ENCODE data around the gene TMEM91.

TMEM91 gene

DNA sequence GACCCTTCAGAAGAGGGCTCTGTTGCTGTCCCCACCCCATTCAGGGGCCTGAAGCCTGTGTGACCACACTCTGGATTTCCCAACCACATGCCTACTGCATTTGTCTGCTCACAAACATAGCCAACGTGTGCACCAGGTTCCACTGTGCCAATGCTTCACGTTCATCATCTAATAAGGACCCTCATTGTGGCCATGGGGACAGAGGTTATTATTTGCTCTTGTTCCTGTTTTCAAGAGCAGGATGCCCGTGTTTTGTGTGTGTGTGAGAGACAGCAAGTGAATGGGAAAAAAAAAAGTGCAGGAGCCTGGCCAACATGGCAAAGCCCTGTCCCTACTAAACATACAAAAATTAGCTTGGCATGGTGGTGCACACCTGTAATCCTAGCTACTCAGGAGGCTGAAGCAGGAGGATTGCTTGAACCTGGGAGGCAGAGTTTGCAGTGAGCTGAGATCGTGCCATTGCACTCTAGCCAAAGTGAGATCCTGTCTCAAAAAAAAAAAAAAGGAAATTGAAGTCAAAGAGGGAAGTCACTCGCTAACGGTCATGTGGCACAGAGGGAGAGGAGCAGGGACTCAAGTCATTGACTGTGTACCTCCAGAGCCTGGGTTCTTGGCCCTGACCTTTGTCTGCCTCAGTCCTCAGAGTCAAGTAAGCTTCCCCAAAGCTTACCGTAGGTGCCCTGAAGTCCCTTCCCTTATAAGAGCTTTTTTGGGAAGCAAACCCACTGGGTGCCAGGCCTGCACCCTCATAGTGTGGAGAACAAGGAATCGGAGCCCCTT lies 44.0 kb downstream of the TMEM91 start:
- Mint-ChIP-seq H3K36me3 (peaks cover 37 to 47% of the 10 kb centered on the region in 2 donors), H3K4me3 (no peak overlapping the region), H3K9me3 (no peaks in the 10 kb centered on the region), H3K27me3 (no peaks in the 10 kb centered on the region), H3K4me1 (peaks cover 0 to 3% of the 10 kb centered on the region in 2 donors), H3K27ac (peak overlapping the region; percentile 4)
- ATAC-seq (replicated peaks), result no peak
- DNase-seq, result no peak

DNA sequence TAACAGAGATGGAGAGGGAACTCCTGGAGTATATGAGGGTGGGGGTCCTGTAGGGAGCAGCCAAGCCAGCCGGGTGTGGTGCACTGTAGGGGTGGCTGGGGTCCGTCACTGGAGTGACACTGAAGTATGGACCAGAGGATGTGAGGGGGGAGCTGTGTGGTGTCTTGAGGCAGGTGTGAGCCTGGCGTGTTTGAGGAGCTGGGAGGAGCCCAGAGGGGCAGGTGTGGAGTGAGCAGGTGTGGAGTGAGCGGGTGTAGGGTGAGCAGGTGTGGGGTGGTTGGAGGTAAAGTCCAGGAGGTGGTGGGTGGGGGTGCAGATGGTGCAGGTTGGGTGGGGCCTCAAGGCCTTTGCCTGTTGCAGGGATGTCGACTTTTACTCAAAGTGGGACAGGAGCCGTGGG lies 45.0 kb downstream of the TMEM91 start:
- no peak overlapping the region for H3K4me3 Mint-ChIP-seq
- H3K36me3 Mint-ChIP-seq, result peaks cover 42 to 49% of the 10 kb centered on the region in 2 donors
- no peak overlapping the region for H3K27ac Mint-ChIP-seq
- ATAC-seq (replicated peaks), result no peak
- no peak for DNase-seq
- no peaks in the 10 kb centered on the region for H3K27me3 Mint-ChIP-seq
- H3K4me1 Mint-ChIP-seq, result peaks cover 2 to 3% of the 10 kb centered on the region in 2 donors
- H3K9me3 Mint-ChIP-seq, result no peaks in the 10 kb centered on the region

DNA sequence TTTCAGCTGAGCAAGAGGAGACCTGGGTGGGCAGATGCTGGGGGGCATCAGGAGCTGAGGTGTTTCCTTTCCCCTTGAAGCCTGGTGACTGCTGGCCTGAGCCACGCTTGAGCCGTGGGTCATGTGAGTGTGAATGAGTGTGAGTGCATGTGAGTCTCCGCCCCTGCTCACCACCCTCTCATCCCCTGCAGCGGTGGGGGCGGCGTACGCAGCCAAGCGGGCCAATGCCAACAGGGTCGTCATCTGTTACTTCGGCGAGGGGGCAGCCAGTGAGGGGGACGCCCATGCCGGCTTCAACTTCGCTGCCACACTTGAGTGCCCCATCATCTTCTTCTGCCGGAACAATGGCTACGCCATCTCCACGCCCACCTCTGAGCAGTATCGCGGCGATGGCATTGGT lies 45.6 kb downstream of the TMEM91 start:
- Mint-ChIP-seq H3K4me3 (no peak overlapping the region), H3K27ac (no peak overlapping the region), H3K4me1 (peaks cover 5 to 9% of the 10 kb centered on the region in 2 donors), H3K36me3 (peaks cover 46 to 50% of the 10 kb centered on the region in 2 donors), H3K27me3 (no peaks in the 10 kb centered on the region), H3K9me3 (no peaks in the 10 kb centered on the region)
- no peak for DNase-seq
- ATAC-seq (replicated peaks), result no peak

DNA sequence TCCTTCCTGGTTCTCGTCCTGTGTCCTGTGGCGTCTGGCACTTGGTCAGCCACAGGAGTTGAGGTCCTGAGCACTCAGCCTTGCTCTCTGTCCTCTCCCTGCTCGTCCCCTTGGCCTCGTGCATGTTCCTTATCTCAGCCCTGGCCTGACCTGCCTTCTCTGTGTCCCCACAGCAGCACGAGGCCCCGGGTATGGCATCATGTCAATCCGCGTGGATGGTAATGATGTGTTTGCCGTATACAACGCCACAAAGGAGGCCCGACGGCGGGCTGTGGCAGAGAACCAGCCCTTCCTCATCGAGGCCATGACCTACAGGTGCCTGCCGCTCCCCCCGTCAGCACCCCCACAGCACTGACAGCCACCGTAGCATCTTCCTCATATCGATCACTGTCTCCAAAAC lies 46.1 kb downstream of the TMEM91 start:
- no peak for ATAC-seq (replicated peaks)
- H3K36me3 Mint-ChIP-seq, result peaks cover 47 to 52% of the 10 kb centered on the region in 2 donors
- no peak overlapping the region for H3K27ac Mint-ChIP-seq
- H3K9me3 Mint-ChIP-seq, result no peaks in the 10 kb centered on the region
- H3K4me3 Mint-ChIP-seq, result no peak overlapping the region
- no peak for DNase-seq
- H3K27me3 Mint-ChIP-seq, result no peaks in the 10 kb centered on the region
- H3K4me1 Mint-ChIP-seq, result peaks cover 7 to 14% of the 10 kb centered on the region in 2 donors

DNA sequence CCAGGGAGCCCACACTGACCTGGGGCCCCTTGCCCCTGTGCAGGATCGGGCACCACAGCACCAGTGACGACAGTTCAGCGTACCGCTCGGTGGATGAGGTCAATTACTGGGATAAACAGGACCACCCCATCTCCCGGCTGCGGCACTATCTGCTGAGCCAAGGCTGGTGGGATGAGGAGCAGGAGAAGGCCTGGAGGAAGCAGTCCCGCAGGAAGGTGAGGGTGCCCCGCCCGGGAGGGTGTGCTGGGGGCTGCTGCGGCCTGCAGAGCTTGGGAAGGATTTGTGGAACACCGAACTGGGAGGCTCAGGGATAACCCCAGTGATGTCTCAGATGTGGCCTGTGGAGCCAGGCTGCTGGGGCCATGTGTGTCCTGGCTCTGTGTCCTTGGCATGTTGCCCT lies 46.6 kb downstream of the TMEM91 start:
- no peaks in the 10 kb centered on the region for H3K27me3 Mint-ChIP-seq
- peaks cover 47 to 50% of the 10 kb centered on the region in 2 donors for H3K36me3 Mint-ChIP-seq
- H3K9me3 Mint-ChIP-seq, result no peaks in the 10 kb centered on the region
- no peak for DNase-seq
- H3K27ac Mint-ChIP-seq, result no peak overlapping the region
- H3K4me1 Mint-ChIP-seq, result peaks cover 11 to 19% of the 10 kb centered on the region in 2 donors
- no peak for ATAC-seq (replicated peaks)
- H3K4me3 Mint-ChIP-seq, result no peak overlapping the region

DNA sequence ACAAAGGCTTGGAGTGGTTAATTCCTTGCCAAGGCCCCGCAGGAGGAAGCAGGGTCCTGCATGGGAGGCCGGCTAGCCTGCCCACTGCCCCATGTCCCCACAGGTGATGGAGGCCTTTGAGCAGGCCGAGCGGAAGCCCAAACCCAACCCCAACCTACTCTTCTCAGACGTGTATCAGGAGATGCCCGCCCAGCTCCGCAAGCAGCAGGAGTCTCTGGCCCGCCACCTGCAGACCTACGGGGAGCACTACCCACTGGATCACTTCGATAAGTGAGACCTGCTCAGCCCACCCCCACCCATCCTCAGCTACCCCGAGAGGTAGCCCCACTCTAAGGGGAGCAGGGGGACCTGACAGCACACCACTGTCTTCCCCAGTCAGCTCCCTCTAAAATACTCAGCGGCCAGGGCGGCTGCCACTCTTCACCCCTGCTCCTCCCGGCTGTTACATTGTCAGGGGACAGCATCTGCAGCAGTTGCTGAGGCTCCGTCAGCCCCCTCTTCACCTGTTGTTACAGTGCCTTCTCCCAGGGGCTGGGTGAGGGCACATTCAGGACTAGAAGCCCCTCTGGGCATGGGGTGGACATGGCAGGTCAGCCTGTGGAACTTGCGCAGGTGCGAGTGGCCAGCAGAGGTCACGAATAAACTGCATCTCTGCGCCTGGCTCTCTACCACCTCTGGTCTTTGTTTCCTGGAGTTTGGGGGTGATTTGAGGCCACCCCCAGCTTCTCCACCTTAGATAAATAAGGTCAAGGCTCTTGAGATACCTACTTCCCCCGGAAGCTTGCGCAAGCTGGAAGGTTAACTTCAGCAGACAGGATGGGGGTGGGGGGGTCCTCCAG lies 48.2 kb downstream of the TMEM91 start:
- H3K4me3 Mint-ChIP-seq, result no peak overlapping the region
- H3K27ac Mint-ChIP-seq, result no peak overlapping the region
- H3K9me3 Mint-ChIP-seq, result no peaks in the 10 kb centered on the region
- H3K4me1 Mint-ChIP-seq, result peaks cover 12 to 26% of the 10 kb centered on the region in 2 donors
- H3K27me3 Mint-ChIP-seq, result no peaks in the 10 kb centered on the region
- H3K36me3 Mint-ChIP-seq, result peaks cover 48 to 51% of the 10 kb centered on the region in 2 donors
- DNase-seq (no peak), ATAC-seq (replicated peaks) (no peak)

DNA sequence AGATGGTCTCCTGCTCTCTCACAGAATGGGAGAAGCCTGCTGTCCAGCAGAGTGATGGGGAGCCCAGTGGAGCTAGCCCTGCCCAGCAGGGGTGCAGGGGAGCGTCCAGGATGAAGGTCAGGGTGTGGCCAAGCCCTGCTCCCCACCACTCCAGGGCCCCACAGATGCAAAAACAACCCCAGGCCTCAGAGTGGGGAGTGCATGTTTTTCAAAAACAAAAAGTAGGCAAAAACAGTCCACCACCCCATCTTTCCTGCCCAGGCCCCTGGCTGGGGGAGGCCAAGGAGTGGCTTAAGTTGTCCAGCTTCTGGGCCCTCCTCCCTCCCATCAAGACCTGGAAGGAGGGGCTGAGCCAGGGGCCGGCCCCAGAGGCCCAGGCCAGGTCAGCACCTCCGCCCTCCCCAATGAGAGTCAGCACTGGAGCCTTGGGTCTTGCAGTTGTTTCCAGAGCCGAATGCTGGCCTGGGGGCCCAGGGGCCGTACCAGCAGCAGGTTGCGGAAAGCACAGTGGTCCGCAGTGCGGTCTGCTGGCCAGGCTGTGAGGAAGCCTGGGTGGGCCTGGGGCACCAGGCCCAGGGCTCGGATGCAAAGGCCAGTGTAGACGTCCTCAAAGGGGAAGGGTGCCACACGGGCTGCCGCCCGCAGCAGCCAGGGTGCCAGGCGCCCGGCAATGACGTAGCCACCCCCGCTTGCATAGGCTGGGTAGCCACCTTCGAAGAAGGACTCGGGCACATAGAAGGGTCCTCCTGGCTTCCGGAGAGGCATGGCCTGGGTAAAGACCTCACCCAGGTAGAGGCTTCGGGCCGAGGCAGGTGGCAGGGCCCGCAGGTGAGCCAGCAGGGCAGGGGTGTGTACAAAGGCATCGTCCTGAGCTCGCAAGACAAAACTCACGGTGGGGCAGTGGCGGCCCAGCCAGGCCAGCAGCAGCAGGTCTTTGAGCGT lies 49.1 kb downstream of the TMEM91 start:
- no peak overlapping the region for H3K27ac Mint-ChIP-seq
- no peak for DNase-seq
- H3K4me1 Mint-ChIP-seq, result peaks cover 12 to 26% of the 10 kb centered on the region in 2 donors
- no peaks in the 10 kb centered on the region for H3K27me3 Mint-ChIP-seq
- no peaks in the 10 kb centered on the region for H3K9me3 Mint-ChIP-seq
- peaks cover 40 to 46% of the 10 kb centered on the region in 2 donors for H3K36me3 Mint-ChIP-seq
- ATAC-seq (replicated peaks), result no peak
- no peak overlapping the region for H3K4me3 Mint-ChIP-seq

DNA sequence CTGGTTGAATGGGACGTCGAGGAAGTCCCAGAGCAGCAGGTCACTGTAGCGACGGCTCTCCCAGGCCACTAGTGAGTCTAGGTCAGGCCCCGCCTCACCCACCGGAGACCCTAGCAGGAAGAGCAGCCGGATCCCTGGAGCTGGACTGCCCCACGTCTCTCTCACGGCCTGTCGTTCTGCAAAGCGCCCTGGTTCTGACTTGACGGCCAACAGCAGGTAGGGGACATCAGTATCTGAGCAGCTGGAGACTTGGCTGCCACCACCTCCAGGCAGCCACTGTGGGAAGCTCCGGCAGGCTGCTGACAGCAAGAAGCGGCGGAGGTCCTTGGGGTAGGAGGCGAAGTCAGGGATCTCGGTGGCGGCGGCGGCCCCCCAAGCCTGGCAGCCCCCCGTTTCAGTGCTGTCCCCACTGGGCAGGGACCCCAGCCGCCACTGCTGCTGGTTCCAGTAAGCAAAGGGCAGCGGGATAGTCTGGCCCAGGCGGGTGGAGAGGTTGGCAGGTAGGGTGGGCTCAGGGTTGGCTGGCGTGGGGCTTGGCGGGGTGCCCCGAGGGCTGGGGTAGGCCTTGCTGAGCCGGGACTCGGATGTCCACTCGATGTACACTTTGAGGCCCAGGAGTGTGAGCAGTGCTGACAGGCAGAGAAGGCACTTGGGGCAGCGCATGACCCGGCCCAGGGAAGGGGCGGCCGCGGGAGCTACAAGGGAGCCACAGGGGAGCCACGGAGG lies 49.9 kb downstream of the TMEM91 start:
- no peak for DNase-seq
- Mint-ChIP-seq H3K9me3 (no peaks in the 10 kb centered on the region), H3K36me3 (peaks cover 36 to 44% of the 10 kb centered on the region in 2 donors), H3K4me1 (peaks cover 12 to 26% of the 10 kb centered on the region in 2 donors), H3K27me3 (no peaks in the 10 kb centered on the region), H3K27ac (no peak overlapping the region), H3K4me3 (no peak overlapping the region)
- ATAC-seq (replicated peaks), result no peak

DNA sequence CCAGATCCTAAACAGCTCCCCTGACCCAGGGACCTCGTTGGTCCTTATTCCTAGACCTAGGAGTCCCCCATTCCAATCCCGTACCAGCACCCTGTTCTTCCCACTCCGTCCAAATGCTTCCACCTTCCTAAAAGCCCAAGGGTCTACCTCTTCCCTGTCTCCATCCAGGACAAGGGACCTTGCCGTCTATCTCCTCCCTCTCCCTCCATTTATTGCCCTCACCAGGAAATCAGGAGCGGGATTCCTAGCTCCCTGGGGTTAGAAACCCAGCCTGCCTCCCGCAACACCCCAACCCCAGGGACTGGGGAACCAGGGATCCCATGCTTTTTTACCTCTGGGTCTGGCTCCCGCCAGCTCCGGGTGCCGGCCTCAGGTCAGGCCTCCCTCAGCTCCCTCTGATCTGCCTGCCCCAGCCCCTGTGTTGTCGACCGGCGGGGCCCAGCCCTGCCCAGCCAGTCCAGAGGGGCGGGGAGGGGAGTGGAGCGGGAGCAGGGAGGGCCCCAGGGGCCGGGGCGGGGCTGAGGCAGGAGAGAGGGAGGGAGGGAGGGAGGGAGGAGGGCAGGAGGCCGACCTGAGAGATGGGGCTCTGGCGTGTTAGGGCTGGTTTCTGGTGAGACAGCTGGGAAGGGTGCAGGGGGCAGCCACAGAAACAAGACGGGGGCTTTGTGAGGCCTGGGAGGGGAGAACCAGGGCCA lies 50.8 kb downstream of the TMEM91 start, which contains the start of gene B3GNT8:
Gene B3GNT8 (minus strand): TSS at position 423 of the 695 bp plus-strand sequence. CDS start 596 bp downstream, outside the sequence.
- Mint-ChIP-seq H3K4me1 (peaks cover 9 to 26% of the 10 kb centered on the region in 2 donors), H3K27me3 (no peaks in the 10 kb centered on the region), H3K36me3 (peaks cover 34 to 44% of the 10 kb centered on the region in 2 donors), H3K9me3 (no peaks in the 10 kb centered on the region), H3K27ac (peak within 1 kb of the TSS; percentile 7), H3K4me3 (peak within 1 kb of the TSS; percentile 51 to 71)
- peak; percentile 64 to 66 for ATAC-seq (replicated peaks)
- DNase-seq, result peak; percentile 13

DNA sequence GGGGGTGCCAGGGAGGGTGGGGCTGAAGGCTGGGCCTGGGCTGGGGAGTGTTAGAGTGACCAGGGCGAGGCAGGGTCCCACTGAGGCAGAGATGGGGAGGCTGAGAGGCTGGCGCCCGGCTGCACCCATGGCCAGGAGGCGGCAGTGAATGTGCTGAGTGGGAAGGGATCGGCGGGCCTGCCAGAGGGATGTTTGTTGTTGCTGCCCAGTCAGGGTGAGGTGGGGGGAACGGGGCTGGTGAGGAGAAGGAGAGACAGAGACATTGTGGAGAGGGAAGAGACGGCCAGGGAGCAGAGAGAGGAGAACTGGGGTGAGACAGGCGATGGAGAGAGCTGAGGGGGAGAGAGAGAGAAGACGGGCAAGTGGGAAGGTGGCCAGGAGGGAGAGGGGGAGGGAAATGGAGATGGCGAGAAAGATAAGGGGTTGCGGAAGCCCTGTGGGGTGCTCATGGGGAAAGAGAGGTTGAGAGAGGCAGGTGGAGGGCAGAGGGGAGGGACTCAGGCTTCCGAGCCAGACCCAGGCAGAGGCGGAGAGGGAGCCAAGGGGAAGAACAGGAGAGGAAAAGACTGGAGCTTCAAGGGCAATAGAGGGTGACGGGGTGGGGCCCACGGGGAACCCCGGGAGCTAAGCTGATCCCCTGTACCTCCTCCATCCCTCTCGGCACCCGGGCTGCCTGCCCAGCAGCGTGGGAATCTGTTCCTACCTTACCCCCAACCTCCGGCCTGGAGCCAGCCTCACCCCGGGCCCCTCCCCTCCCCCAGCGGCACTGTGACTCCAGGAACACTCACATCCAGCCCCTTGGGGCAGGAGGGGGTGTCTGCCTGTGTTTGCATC lies 51.5 kb downstream of the TMEM91 start:
- Mint-ChIP-seq H3K4me3 (peak overlapping the region; percentile 51 to 71), H3K27me3 (no peaks in the 10 kb centered on the region), H3K36me3 (peaks cover 30 to 42% of the 10 kb centered on the region in 2 donors), H3K27ac (peak overlapping the region; percentile 7), H3K4me1 (peaks cover 9 to 26% of the 10 kb centered on the region in 2 donors), H3K9me3 (no peaks in the 10 kb centered on the region)
- peak; percentile 35 to 44 for ATAC-seq (replicated peaks)
- no peak for DNase-seq

DNA sequence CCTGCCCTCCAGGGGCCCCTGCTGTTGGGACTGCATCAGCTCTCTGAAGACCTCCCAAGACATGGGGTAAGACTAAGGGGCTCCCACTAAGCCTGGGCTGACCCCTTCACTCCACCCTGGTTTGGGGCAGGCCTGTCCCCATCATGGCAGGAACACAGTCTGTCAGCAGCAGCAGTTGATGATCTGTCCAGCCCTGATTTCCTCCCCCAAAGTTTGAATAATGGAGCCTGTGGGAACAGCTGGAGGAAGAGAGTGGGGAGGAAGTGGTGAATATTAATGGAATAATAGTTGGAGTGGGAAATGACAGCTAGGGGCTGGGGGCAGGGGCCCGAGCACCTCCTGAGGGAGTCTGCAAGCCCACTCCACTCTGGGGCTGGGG lies 52.1 kb downstream of the TMEM91 start:
- peaks cover 9 to 26% of the 10 kb centered on the region in 2 donors for H3K4me1 Mint-ChIP-seq
- H3K27me3 Mint-ChIP-seq, result no peaks in the 10 kb centered on the region
- no peak overlapping the region for H3K4me3 Mint-ChIP-seq
- H3K9me3 Mint-ChIP-seq, result no peaks in the 10 kb centered on the region
- peaks cover 28 to 42% of the 10 kb centered on the region in 2 donors for H3K36me3 Mint-ChIP-seq
- ATAC-seq (replicated peaks) (no peak), DNase-seq (no peak)
- no peak overlapping the region for H3K27ac Mint-ChIP-seq

DNA sequence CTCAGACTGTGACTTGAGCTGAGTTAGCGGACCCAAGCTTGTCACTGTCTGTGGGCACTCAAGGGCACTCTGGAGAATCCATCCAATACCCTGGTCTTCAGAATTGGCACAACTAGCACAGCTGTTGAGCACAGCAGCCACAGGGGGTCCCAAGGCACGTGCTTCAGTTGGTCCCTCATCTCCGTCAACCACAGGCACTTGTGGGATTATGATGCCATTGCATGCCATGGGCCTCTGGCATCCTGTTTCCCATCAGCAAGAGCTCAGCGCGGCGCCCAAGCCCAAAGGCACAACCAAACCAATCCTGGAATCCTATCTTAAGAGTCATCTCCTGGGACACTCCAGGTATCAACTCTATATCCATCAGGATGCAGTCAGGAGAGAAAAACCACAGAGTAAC lies 54.6 kb downstream of the TMEM91 start:
- Mint-ChIP-seq H3K27me3 (no peaks in the 10 kb centered on the region), H3K4me3 (no peak overlapping the region), H3K27ac (no peak overlapping the region), H3K9me3 (no peaks in the 10 kb centered on the region), H3K36me3 (peaks cover 23 to 39% of the 10 kb centered on the region in 2 donors), H3K4me1 (peaks cover 9 to 26% of the 10 kb centered on the region in 2 donors)
- ATAC-seq (replicated peaks), result no peak
- no peak for DNase-seq
